CD8-positive, alpha-beta memory T cell (primary cell): ENCODE data around the gene ARHGAP26. TPM values are rescaled to one million over a fixed set of nuclear protein-coding genes. Genes with fewer than 3 reads are reported as not detected.

Experiments used
- CTCF ChIA-PET: fragments of 350-600 bp; sonication (Branson Sonifier 250); formaldehyde crosslinking; loops from one replicate; lab custom pipeline; 2021; ENCODE audit warnings: antibody characterized with exemption; lab: Charles Lee
- POLR2A ChIA-PET: fragments of 350-600 bp; sonication (Branson Sonifier 250); formaldehyde crosslinking; loops from one replicate; lab custom pipeline; 2021; ENCODE audit warnings: antibody characterized with exemption; lab: Charles Lee
- DNase-seq, 5 donors: peaks; one replicate each; pipeline versions ENCODE4 v3.0.0 to v3.0.0-alpha.2; 2020 to 2022; ENCODE audit warnings: mixed read lengths in 1 of 5
- H3K27ac ChIP-seq: one replicate; pipeline ENCODE4 v1.7.0; 2013; ENCODE audit warnings: low read depth, mild to moderate bottlenecking, low read length, moderate library complexity
- H3K27me3 ChIP-seq: 2 replicates; pipeline ENCODE4 v1.7.0; 2013; ENCODE audit warnings: low read length, mild to moderate bottlenecking; ENCODE audit not compliant: insufficient read depth, poor library complexity, severe bottlenecking
- H3K36me3 ChIP-seq: 2 replicates; pipeline ENCODE4 v1.7.0; 2013; ENCODE audit warnings: mild to moderate bottlenecking, low read length, moderate library complexity; ENCODE audit not compliant: insufficient read depth
- H3K4me1 ChIP-seq: 2 replicates; pipeline ENCODE4 v1.7.0; 2013; ENCODE audit warnings: mild to moderate bottlenecking, low read length, moderate library complexity; ENCODE audit not compliant: insufficient read depth
- H3K4me3 ChIP-seq: 2 replicates; pipeline ENCODE4 v1.7.0; 2013; ENCODE audit warnings: mild to moderate bottlenecking, low read length
- H3K9me3 ChIP-seq: 2 replicates; pipeline ENCODE4 v1.7.0; 2013; ENCODE audit warnings: mild to moderate bottlenecking, low read length
- H3K27ac Mint-ChIP-seq, 8 donors: one replicate each; pipeline ENCODE4 v1.8.0; 2020 to 2021; ENCODE audit warnings: mixed read lengths in 8 of 8, mild to moderate bottlenecking in 6 of 8, inconsistent platforms in 3 of 8, moderate library complexity in 3 of 8
- H3K27me3 Mint-ChIP-seq, 2 donors: one replicate each; pipeline ENCODE4 v1.8.0; 2020 to 2021; ENCODE audit warnings: mixed read lengths in 2 of 2, mild to moderate bottlenecking in 1 of 2, moderate library complexity in 1 of 2
- H3K36me3 Mint-ChIP-seq, 3 donors: one replicate each; pipeline ENCODE4 v1.8.0; 2020 to 2021; ENCODE audit warnings: mixed read lengths in 3 of 3, inconsistent platforms in 1 of 3, mild to moderate bottlenecking in 1 of 3
- H3K4me1 Mint-ChIP-seq, 3 donors: one replicate each; pipeline ENCODE4 v1.8.0; 2020 to 2021; ENCODE audit warnings: mixed read lengths in 3 of 3, inconsistent platforms in 1 of 3, mild to moderate bottlenecking in 1 of 3
- H3K4me3 Mint-ChIP-seq, 7 donors: one replicate each; pipeline ENCODE4 v1.8.0; 2020 to 2021; ENCODE audit warnings: mixed read lengths in 7 of 7, mild to moderate bottlenecking in 6 of 7, moderate library complexity in 4 of 7, inconsistent platforms in 2 of 7
- H3K9me3 Mint-ChIP-seq, 5 donors: one replicate each; pipeline ENCODE4 v1.8.0; 2020 to 2022; ENCODE audit warnings: mixed read lengths in 5 of 5, mild to moderate bottlenecking in 3 of 5, moderate library complexity in 2 of 5, inconsistent platforms in 1 of 5
- polyA plus RNA-seq: library from polyadenylated mRNA; unstranded; fragments of 300-500 nt; fragmentation: Illumina TruSeq; gene quantifications from one replicate; pipeline ENCODE4 v1.2.3, GENCODE V29; 2021
- total RNA-seq, 2 experiments: library from RNA; stranded (reverse); gene quantifications; one replicate each; pipeline ENCODE4 v1.2.3, GENCODE V29; 2021

The ARHGAP26 gene
- total and polyA plus RNA-seq, 3 experiments from 2014 or later, result 16.7 to 37.1 (median 19.7) TPM

- Mint-ChIP-seq H3K4me3 (peak overlapping the region in 1 of 7 donors; percentile 5), H3K9me3 (no peaks in the 10 kb centered on the region), H3K27me3 (peaks cover 0 to 1% of the 10 kb centered on the region in 2 donors), H3K4me1 (peaks cover 15 to 23% (median 16%) of the 10 kb centered on the region in 3 donors), H3K36me3 (peaks cover 21 to 63% (median 31%) of the 10 kb centered on the region in 3 donors), H3K27ac (peak overlapping the region in 5 of 8 donors; percentile 21 to 55 (median 35))
- ChIA-PET CTCF (no interaction called here), POLR2A (no interaction called here)
- H3K4me1 ChIP-seq, result no peaks in the 10 kb centered on the region
- DNase-seq, result no peak
- no peaks in the 10 kb centered on the region for H3K36me3 ChIP-seq
- no peaks in the 10 kb centered on the region for H3K9me3 ChIP-seq
- H3K27ac ChIP-seq, result no peak overlapping the region
- H3K27me3 ChIP-seq, result no peaks in the 10 kb centered on the region
- no peak overlapping the region for H3K4me3 ChIP-seq
Observed at GRCh38 chr5:143037708-143038107, 267.5 kb downstream of the ARHGAP26 start.

- Histone ChIP-seq H3K27ac (no peak overlapping the region), H3K36me3 (no peaks in the 10 kb centered on the region), H3K4me3 (no peak overlapping the region), H3K4me1 (no peaks in the 10 kb centered on the region), H3K27me3 (no peaks in the 10 kb centered on the region), H3K9me3 (no peaks in the 10 kb centered on the region)
- DNase-seq, result no peak
- Mint-ChIP-seq H3K27me3 (peaks cover 0 to 4% of the 10 kb centered on the region in 2 donors), H3K27ac (peak overlapping the region in 4 of 8 donors; percentile 6 to 60 (median 33)), H3K36me3 (peaks cover 35 to 83% (median 45%) of the 10 kb centered on the region in 3 donors), H3K4me3 (no peak overlapping the region), H3K9me3 (no peaks in the 10 kb centered on the region), H3K4me1 (peaks cover 13 to 23% (median 13%) of the 10 kb centered on the region in 3 donors)
- CTCF ChIA-PET, result interaction anchor here (1.6 kb wide), 1 partner anchor 11 kb away, joined by 5 read pairs; no protein-coding TSS in a partner anchor
- POLR2A ChIA-PET, result no interaction called here
Observed at GRCh38 chr5:143040622-143041021, 270.4 kb downstream of the ARHGAP26 start.

- Mint-ChIP-seq H3K36me3 (peaks cover 33 to 76% (median 45%) of the 10 kb centered on the region in 3 donors), H3K4me1 (peaks cover 8 to 17% (median 8%) of the 10 kb centered on the region in 3 donors), H3K4me3 (no peak overlapping the region), H3K27ac (no peak overlapping the region), H3K27me3 (peaks cover 0 to 4% of the 10 kb centered on the region in 2 donors), H3K9me3 (no peaks in the 10 kb centered on the region)
- no peak for DNase-seq
- no peaks in the 10 kb centered on the region for H3K4me1 ChIP-seq
- H3K27ac ChIP-seq, result no peak overlapping the region
- H3K27me3 ChIP-seq, result no peaks in the 10 kb centered on the region
- no peaks in the 10 kb centered on the region for H3K36me3 ChIP-seq
- CTCF ChIA-PET, result interaction anchor here (1.6 kb wide), 1 partner anchor 12 kb away, joined by 5 read pairs; no protein-coding TSS in a partner anchor
- POLR2A ChIA-PET, result no interaction called here
- no peak overlapping the region for H3K4me3 ChIP-seq
- no peaks in the 10 kb centered on the region for H3K9me3 ChIP-seq
Observed at GRCh38 chr5:143041461-143041860, 271.3 kb downstream of the ARHGAP26 start.

- H3K9me3 ChIP-seq, result no peaks in the 10 kb centered on the region
- H3K27ac Mint-ChIP-seq, result peak overlapping the region in 2 of 8 donors; percentile 29 to 52
- POLR2A ChIA-PET, result no interaction called here
- H3K9me3 Mint-ChIP-seq, result no peaks in the 10 kb centered on the region
- H3K27ac ChIP-seq, result no peak overlapping the region
- peaks cover 30 to 74% (median 50%) of the 10 kb centered on the region in 3 donors for H3K36me3 Mint-ChIP-seq
- no peak for DNase-seq
- no peak overlapping the region for H3K4me3 Mint-ChIP-seq
- no peaks in the 10 kb centered on the region for H3K27me3 ChIP-seq
- H3K4me3 ChIP-seq, result no peak overlapping the region
- peaks cover 6 to 15% (median 7%) of the 10 kb centered on the region in 3 donors for H3K4me1 Mint-ChIP-seq
- H3K4me1 ChIP-seq, result no peaks in the 10 kb centered on the region
- peaks cover 0 to 4% of the 10 kb centered on the region in 2 donors for H3K27me3 Mint-ChIP-seq
- no peaks in the 10 kb centered on the region for H3K36me3 ChIP-seq
- CTCF ChIA-PET, result interaction anchor here (1.6 kb wide), 1 partner anchor 12 kb away, joined by 5 read pairs; no protein-coding TSS in a partner anchor
Observed at GRCh38 chr5:143041972-143042770, 272.0 kb downstream of the ARHGAP26 start.

- Mint-ChIP-seq H3K4me1 (peaks cover 3 to 7% (median 4%) of the 10 kb centered on the region in 3 donors), H3K27me3 (peaks cover 0 to 4% of the 10 kb centered on the region in 2 donors), H3K4me3 (no peak overlapping the region), H3K9me3 (no peaks in the 10 kb centered on the region), H3K27ac (peak overlapping the region in 1 of 8 donors; percentile 66), H3K36me3 (peaks cover 27 to 64% (median 55%) of the 10 kb centered on the region in 3 donors)
- Histone ChIP-seq H3K9me3 (no peaks in the 10 kb centered on the region), H3K27me3 (no peaks in the 10 kb centered on the region), H3K27ac (no peak overlapping the region), H3K4me1 (no peaks in the 10 kb centered on the region), H3K36me3 (no peaks in the 10 kb centered on the region), H3K4me3 (no peak overlapping the region)
- POLR2A ChIA-PET, result no interaction called here
- CTCF ChIA-PET, result interaction anchor here (0.7 to 0.9 kb wide), 2 partner anchors 9 to 41 kb away, joined by 3 read pairs; no protein-coding TSS in a partner anchor
- no peak for DNase-seq
Observed at GRCh38 chr5:143044265-143044664, 274.1 kb downstream of the ARHGAP26 start.

GRCh38 chr5:143045062-143045461, 274.9 kb downstream of the ARHGAP26 start:
- Mint-ChIP-seq H3K9me3 (no peaks in the 10 kb centered on the region), H3K36me3 (peaks cover 22 to 58% (median 49%) of the 10 kb centered on the region in 3 donors), H3K27ac (peak overlapping the region in 1 of 8 donors; percentile 23), H3K27me3 (peaks cover 0 to 4% of the 10 kb centered on the region in 2 donors), H3K4me1 (peaks cover 3 to 4% (median 4%) of the 10 kb centered on the region in 3 donors), H3K4me3 (no peak overlapping the region)
- CTCF ChIA-PET, result no interaction called here
- Histone ChIP-seq H3K36me3 (no peaks in the 10 kb centered on the region), H3K9me3 (no peaks in the 10 kb centered on the region), H3K27me3 (no peaks in the 10 kb centered on the region), H3K4me1 (no peaks in the 10 kb centered on the region), H3K4me3 (no peak overlapping the region), H3K27ac (no peak overlapping the region)
- POLR2A ChIA-PET, result no interaction called here
- no peak for DNase-seq

GRCh38 chr5:143046314-143046713, 276.1 kb downstream of the ARHGAP26 start:
- no peak for DNase-seq
- no peak overlapping the region for H3K27ac Mint-ChIP-seq
- POLR2A ChIA-PET, result no interaction called here
- H3K36me3 ChIP-seq, result no peaks in the 10 kb centered on the region
- H3K4me1 Mint-ChIP-seq, result peaks cover 4 to 12% (median 5%) of the 10 kb centered on the region in 3 donors
- no peaks in the 10 kb centered on the region for H3K27me3 ChIP-seq
- peaks cover 0 to 3% of the 10 kb centered on the region in 2 donors for H3K27me3 Mint-ChIP-seq
- H3K4me3 ChIP-seq, result no peak overlapping the region
- CTCF ChIA-PET, result no interaction called here
- H3K4me3 Mint-ChIP-seq, result peak overlapping the region in 1 of 7 donors; percentile 54
- peaks cover 21 to 58% (median 42%) of the 10 kb centered on the region in 3 donors for H3K36me3 Mint-ChIP-seq
- no peaks in the 10 kb centered on the region for H3K4me1 ChIP-seq
- no peaks in the 10 kb centered on the region for H3K9me3 Mint-ChIP-seq
- no peaks in the 10 kb centered on the region for H3K9me3 ChIP-seq
- no peak overlapping the region for H3K27ac ChIP-seq

GRCh38 chr5:143047091-143047490, 276.9 kb downstream of the ARHGAP26 start:
- H3K27ac Mint-ChIP-seq, result no peak overlapping the region
- H3K4me3 Mint-ChIP-seq, result no peak overlapping the region
- peaks cover 6 to 18% (median 11%) of the 10 kb centered on the region in 3 donors for H3K4me1 Mint-ChIP-seq
- DNase-seq, result no peak
- ChIA-PET POLR2A (no interaction called here), CTCF (no interaction called here)
- peaks cover 0 to 3% of the 10 kb centered on the region in 2 donors for H3K27me3 Mint-ChIP-seq
- H3K4me3 ChIP-seq, result no peak overlapping the region
- no peaks in the 10 kb centered on the region for H3K27me3 ChIP-seq
- H3K36me3 ChIP-seq, result no peaks in the 10 kb centered on the region
- H3K4me1 ChIP-seq, result no peaks in the 10 kb centered on the region
- peaks cover 22 to 55% (median 40%) of the 10 kb centered on the region in 3 donors for H3K36me3 Mint-ChIP-seq
- H3K27ac ChIP-seq, result no peak overlapping the region
- H3K9me3 Mint-ChIP-seq, result no peaks in the 10 kb centered on the region
- no peaks in the 10 kb centered on the region for H3K9me3 ChIP-seq
